GM23338 (cell line): ENCODE results near the gene PPCS.

Experiments used
- CREB1 ChIP-seq: fragments of 250-450 bp; sonication (Bioruptor Pico); IDR thresholded peaks from 2 replicates; pipeline ENCODE4 v1.5.0; 2020; ENCODE audit warnings: low read depth, mild to moderate bottlenecking, moderate library complexity
- ETS1 ChIP-seq: IDR thresholded peaks from 2 replicates; pipeline ENCODE4 v1.6.1; 2016; ENCODE audit warnings: antibody characterized with exemption
- EZH2 ChIP-seq: fragments of 200-600 bp; sonication (generic); IDR thresholded peaks from one replicate; pipeline ENCODE4 v1.8.0; 2017; ENCODE audit warnings: antibody characterized with exemption, mild to moderate bottlenecking, low read depth; ENCODE audit not compliant: unreplicated experiment
- EZH2phosphoT487 ChIP-seq: fragments of 200-600 bp; sonication (generic); IDR thresholded peaks from one replicate; pipeline ENCODE4 v1.8.1; 2018; ENCODE audit warnings: antibody characterized with exemption; ENCODE audit not compliant: unreplicated experiment
- JUNB ChIP-seq: IDR thresholded peaks from one replicate; pipeline ENCODE4 v1.6.1; 2016; ENCODE audit warnings: antibody characterized with exemption; ENCODE audit not compliant: unreplicated experiment
- NANOG ChIP-seq: IDR thresholded peaks from 2 replicates; pipeline ENCODE4 v1.6.1; 2016; ENCODE audit warnings: antibody characterized with exemption, borderline replicate concordance
- POLR2AphosphoS5 ChIP-seq: IDR thresholded peaks from 2 replicates; pipeline ENCODE4 v1.6.1; 2016; ENCODE audit warnings: antibody characterized with exemption, low read depth
- REST ChIP-seq: IDR thresholded peaks from one replicate; pipeline ENCODE4 v1.6.1; 2018; ENCODE audit warnings: antibody characterized with exemption; ENCODE audit not compliant: unreplicated experiment
- ZNF114 ChIP-seq: fragments of 250-450 bp; sonication (Bioruptor Pico); IDR thresholded peaks from 2 replicates; pipeline ENCODE4 v1.5.0; 2020; ENCODE audit warnings: mild to moderate bottlenecking, moderate library complexity
- ZNF331 ChIP-seq: fragments of 250-450 bp; sonication (Bioruptor Pico); IDR thresholded peaks from 2 replicates; pipeline ENCODE4 v1.5.0; 2020; ENCODE audit warnings: low read depth, mild to moderate bottlenecking, moderate library complexity
- ZNF462 ChIP-seq: fragments of 250-450 bp; sonication (Bioruptor Pico); IDR thresholded peaks from 2 replicates; pipeline ENCODE4 v1.5.0; 2020; ENCODE audit warnings: mild to moderate bottlenecking, moderate library complexity
- TF ChIP-seq, protein P1 (sequence below), 2 experiments: fragments of 200-600 bp in 1 of 2; sonication (generic) in 1 of 2; conservative IDR thresholded peaks; 2 replicates each; pipeline versions ENCODE4 v1.5.1 to v1.6.1; 2016 to 2017; ENCODE audit warnings: antibody characterized with exemption in 2 of 2, low read depth in 2 of 2, mild to moderate bottlenecking in 2 of 2, moderate library complexity in 1 of 2

GRCh38 chr1:42433369-42433768, 23.0 kb upstream of the PPCS start:
- TF ChIP-seq EZH2phosphoT487 = no peak
- TF ChIP-seq, protein P1, sequence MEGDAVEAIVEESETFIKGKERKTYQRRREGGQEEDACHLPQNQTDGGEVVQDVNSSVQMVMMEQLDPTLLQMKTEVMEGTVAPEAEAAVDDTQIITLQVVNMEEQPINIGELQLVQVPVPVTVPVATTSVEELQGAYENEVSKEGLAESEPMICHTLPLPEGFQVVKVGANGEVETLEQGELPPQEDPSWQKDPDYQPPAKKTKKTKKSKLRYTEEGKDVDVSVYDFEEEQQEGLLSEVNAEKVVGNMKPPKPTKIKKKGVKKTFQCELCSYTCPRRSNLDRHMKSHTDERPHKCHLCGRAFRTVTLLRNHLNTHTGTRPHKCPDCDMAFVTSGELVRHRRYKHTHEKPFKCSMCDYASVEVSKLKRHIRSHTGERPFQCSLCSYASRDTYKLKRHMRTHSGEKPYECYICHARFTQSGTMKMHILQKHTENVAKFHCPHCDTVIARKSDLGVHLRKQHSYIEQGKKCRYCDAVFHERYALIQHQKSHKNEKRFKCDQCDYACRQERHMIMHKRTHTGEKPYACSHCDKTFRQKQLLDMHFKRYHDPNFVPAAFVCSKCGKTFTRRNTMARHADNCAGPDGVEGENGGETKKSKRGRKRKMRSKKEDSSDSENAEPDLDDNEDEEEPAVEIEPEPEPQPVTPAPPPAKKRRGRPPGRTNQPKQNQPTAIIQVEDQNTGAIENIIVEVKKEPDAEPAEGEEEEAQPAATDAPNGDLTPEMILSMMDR (conservative IDR thresholded peaks at IDR 0.05; ENCODE audit: low read depth in 2 of 2) = no peak
- no peak for TF ChIP-seq ZNF114 (CRISPR knock-in tag)
- no peak for TF ChIP-seq ETS1
- no peak for TF ChIP-seq POLR2AphosphoS5
- no peak for TF ChIP-seq CREB1 (CRISPR knock-in tag)
- no peak for TF ChIP-seq EZH2
- no peak for TF ChIP-seq ZNF331 (CRISPR knock-in tag)
- TF ChIP-seq REST = no peak
- no peak for TF ChIP-seq JUNB
- no peak for TF ChIP-seq ZNF462 (CRISPR knock-in tag)
- no peak for TF ChIP-seq NANOG
